HG03025 (cell line): ENCODE data around the gene LTB4R.
A peak's percentile ranks its signal among the peaks of the same experiment; 100 is the strongest.
"Not testable (repeated sequence)": the region's sequence is repeated elsewhere in the genome, so short reads cannot be mapped to it uniquely, and the experiment has no call there.

Source experiments
- ATAC-seq: cut with Tn5 transposase; IDR thresholded peaks from one replicate; pipeline ENCODE4 v1.9.1; 2021; ENCODE audit warnings: mild to moderate bottlenecking, moderate library complexity; ENCODE audit not compliant: unreplicated experiment, low FRiP score

LTB4R gene

GRCh38 chr14:24317141-24317928 lies 6.0 kb downstream of the LTB4R start:
- no peak for ATAC-seq

- ATAC-seq, result no peak
Observed at GRCh38 chr14:24321212-24321975, 10.1 kb downstream of the LTB4R start.

GRCh38 chr14:24322672-24323071 lies 11.4 kb downstream of the LTB4R start:
- no peak for ATAC-seq

GRCh38 chr14:24323341-24323740 lies 12.0 kb downstream of the LTB4R start:
- no peak for ATAC-seq

- ATAC-seq, result no peak
Observed at GRCh38 chr14:24324024-24324423, 12.7 kb downstream of the LTB4R start.

GRCh38 chr14:24325041-24325530 lies 13.8 kb downstream of the LTB4R start:
- ATAC-seq, result no peak

GRCh38 chr14:24325963-24326362 lies 14.7 kb downstream of the LTB4R start:
- no peak for ATAC-seq

GRCh38 chr14:24327303-24327702 lies 16.0 kb downstream of the LTB4R start:
- ATAC-seq, result no peak

- not testable (repeated sequence) for ATAC-seq
Observed at GRCh38 chr14:24327914-24328313, 16.6 kb downstream of the LTB4R start.

GRCh38 chr14:24329073-24329663 lies 17.9 kb downstream of the LTB4R start:
- ATAC-seq, result no peak

- no peak for ATAC-seq
Observed at GRCh38 chr14:24329736-24330135, 18.4 kb downstream of the LTB4R start.

- ATAC-seq, result no peak
Observed at GRCh38 chr14:24330973-24331674, 19.8 kb downstream of the LTB4R start.

GRCh38 chr14:24331731-24332267 lies 20.5 kb downstream of the LTB4R start:
- ATAC-seq, result no peak

- ATAC-seq, result peak; percentile 82
Observed at GRCh38 chr14:24332268-24332993, 21.1 kb downstream of the LTB4R start.

- no peak for ATAC-seq
Observed at GRCh38 chr14:24334431-24335291, 23.4 kb downstream of the LTB4R start, which contains the start of gene ADCY4. TSS of gene ADCY4 (minus strand) at chr14:24335071. CDS start at chr14:24334652, 419 bp downstream.

- ATAC-seq, result no peak
Observed at GRCh38 chr14:24335461-24336171, 24.3 kb downstream of the LTB4R start.

- ATAC-seq, result no peak
Observed at GRCh38 chr14:24337144-24337823, 26.0 kb downstream of the LTB4R start.

GRCh38 chr14:24337824-24338175 lies 26.5 kb downstream of the LTB4R start:
- ATAC-seq, result no peak
